Measurements from ENCODE around the gene CLASP1.

DNA sequence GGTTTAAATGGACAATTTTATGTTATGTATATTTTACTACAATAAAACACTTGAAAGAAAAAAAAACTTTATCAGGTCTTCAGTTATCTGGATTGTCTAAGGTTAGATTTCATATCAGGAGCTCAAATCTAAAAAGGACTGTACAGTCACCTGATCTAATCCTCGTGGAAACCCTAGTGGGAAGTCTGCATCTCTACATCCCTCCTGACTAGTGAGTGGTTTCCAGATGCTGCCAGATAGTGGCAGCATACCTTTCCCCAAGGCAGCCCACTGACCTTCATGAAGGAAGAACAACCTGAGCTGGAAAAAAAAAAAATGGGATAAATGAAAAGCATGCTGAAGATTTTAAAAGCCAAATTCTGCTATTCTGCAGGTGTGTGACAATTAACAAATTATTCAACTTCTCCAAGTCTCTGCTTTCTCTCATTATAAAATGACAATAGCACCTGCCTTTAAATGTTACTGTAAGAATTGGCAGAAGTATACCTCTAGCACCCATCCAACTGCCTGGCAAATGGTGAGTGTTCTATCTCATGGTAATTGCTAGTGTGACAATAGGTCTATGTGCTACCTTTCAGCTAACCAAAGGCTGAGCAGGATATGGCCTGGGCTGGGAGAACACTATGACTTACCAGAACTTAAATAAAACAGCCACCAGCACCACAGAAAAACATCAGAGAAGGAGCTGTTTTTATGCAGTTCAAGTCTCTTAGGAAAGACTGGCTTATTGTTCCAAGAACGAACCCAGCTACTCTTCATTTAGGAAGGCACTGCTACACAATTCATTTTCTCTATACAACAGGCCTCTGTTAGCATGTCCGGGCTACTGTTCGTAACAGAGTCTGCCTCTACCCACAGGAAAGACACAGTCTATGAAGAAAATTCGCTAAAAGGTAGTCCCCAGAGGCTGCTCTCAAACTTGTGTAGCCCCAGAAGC, 8.6 kb downstream of the CLASP1 start:
- TF ChIP-seq CTCF (conservative IDR thresholded peaks at IDR 0.05; ENCODE audit: low read length): no peak
- TF ChIP-seq EZH2phosphoT487 (IDR thresholded peaks at IDR 0.05; ENCODE audit: borderline replicate concordance, low read depth, low read length): no peak
